KBM-7 (cell line): ENCODE measurements around the gene ARHGEF26.

Experiments
- DNase-seq: peaks from one replicate; pipeline ENCODE4 v3.0.0-alpha.2; 2015
- in situ Hi-C: fragments of 300-500 bp; cut with MboI; formaldehyde crosslinking; loops from 2 replicates; pipeline ENCODE4 v1.14.3; 2020; ENCODE audit warnings: low sequenced_read_pairs, low pct_unique_long_range_greater_than_20kb, mixed read lengths

The ARHGEF26 gene

DNA sequence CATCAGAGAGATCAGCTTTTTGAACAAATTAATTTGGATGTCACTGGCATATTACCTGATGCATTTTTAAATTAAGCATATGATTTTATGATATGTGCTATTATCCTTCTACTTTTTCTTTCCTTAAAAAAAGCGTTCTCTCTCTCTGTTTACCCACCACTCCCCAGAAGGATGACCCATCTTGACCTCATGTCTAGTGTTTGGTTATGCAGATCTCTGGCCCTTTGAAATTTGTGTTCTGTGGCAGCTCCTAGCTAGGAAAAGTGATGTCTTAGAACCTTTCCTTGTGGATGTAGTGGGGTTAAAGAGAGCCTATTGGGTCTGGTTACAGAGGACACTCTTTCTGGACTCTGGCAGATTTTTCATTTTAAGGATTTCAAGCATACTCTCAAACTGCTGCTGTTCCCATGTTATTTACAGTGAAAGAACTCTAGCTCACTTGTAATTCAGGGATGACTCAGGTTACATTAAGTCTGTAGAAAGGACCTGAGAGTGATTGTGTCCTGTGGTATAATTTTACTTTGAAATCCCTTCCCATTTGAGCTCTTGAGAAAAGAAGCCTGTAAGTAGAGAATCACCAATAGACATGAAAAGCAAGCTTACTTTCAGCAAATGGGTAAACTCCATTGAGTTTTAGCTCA lies 23.8 kb downstream of the ARHGEF26 start:
- no peak for DNase-seq
- in situ Hi-C loops = no loop called here

DNA sequence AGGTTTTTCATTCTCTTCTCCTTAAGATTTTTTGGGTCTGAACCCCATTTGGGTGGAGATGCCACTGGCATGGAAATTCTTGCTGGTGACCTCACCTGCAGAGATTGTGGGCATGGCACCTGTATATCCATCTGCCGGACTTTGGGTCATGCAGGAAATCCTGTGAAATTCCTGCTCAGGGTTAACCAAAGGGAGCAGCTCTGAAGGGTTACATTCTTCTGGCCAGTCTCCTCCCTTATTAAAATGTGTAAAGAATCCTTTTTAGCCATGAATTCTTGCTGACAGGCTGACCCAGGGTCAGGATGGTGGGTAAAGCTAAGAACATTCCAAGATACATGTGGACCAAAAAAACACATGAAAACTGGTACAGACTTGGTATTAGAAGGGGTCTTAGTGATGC lies 27.4 kb downstream of the ARHGEF26 start:
- in situ Hi-C loops = no loop called here
- DNase-seq = no peak

DNA sequence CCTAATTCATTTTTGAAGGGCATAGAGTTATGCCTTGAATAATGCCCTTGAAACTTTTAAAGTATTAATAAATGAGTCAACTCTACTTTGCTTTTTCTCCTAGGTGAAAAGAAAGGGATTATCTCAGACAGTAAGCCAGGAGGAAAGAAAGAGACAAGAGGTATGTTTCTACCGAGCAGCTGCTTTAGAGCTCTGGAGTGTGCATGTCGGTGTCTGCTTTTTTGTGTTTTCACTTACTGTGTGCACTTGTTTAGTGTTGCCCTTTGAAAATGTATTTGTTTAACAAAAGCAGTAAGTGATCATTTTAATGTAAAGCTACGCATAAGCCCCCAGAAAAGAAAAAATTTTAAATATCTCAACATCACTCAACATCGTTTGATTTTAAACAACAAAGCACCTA lies 28.1 kb downstream of the ARHGEF26 start:
- DNase-seq = no peak
- in situ Hi-C loops = no loop called here

DNA sequence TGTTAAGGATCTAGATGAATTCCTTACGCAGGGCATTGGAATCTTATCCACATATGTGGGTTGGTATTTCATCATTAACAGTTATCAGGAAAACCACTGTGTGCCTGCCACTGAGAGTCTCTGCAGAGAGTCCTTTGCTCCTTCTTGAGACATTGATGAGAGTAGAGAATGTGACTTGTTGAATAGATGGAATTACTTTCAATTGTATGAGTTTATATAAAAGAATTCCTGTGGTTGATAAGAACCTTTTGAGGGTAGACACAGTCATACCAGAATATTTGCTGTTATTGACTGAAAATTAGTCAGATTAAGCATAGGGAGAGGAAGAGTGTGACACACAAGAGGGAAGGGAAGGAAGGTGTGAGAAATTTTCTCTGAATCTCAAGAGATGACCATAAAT lies 30.8 kb downstream of the ARHGEF26 start:
- no peak for DNase-seq
- in situ Hi-C loops = no loop called here

DNA sequence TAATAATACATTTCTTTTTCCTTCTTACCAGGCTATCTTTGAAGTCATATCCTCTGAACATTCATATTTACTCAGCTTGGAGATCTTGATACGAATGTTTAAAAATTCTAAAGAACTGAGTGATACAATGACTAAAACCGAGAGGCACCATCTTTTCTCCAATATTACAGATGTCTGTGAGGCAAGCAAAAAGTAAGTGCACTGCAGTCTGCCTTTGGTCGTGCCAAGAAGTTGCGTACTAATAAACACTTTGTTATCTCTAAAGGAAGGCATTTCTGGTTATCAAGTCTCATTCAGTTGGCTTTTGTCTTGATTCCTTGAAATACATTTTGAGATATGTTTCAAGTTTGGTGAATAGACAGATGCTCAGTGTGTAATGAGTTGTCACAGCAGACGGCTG lies 31.6 kb downstream of the ARHGEF26 start:
- in situ Hi-C loops = no loop called here
- DNase-seq = no peak

DNA sequence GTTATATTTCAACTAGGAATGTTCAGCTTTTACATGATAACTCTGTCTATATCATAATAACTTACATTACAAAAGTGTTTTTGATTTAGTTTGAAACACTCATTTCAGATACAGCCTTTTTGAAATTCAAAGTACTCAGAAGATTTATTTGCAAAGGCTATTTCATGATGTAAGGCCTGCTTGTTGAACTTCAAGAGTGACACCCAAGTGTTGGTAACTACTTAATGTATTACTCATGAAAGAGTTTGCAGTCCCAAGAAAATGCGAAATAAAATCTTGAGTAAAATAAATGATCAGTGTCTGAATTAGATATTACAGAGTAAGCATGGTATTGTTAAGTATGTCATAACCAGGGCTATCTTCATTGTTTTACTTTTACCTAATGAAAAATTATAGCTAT lies 35.3 kb downstream of the ARHGEF26 start:
- in situ Hi-C loops = no loop called here

DNA sequence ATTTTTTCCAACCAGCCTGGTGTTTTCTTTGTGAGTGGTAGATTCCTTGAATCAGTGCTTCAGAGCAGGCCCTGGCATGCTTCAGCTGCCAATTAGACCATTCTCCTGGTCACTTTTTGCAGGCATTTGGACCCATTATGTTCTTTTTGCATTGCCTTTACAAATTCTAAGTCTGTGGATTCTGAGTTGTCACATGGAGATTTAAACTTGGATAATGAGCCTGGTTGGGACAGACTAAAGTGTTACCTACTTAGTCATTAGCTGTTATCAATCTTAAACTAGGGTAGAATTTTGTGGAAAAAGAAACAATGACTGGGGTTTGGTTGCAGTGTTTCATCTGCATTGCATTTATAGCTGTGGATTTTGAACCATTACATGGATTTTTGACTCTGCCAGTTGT lies 40.6 kb downstream of the ARHGEF26 start:
- no peak for DNase-seq
- in situ Hi-C loops = no loop called here

More for the DNA sequence above, 35.3 kb downstream of the ARHGEF26 start:
- no peak for DNase-seq

DNA sequence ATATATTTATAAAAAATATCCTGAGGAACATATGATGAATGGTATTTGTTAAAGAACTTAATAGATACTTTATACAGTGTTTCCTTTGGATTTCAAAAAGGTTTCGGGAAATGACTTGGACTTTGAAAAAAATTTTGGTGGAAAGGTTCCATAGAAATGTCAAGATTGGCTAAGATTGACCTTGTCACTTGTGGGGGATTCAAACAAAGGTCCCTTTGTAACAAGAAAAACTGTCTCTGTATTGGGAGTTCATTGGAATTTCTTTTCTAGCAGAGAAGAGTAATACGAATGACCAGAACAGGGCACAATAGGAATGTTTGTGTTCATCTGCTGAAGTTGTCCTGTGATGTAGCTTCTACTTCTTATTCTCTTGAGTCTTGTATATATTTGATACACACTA lies 43.2 kb downstream of the ARHGEF26 start:
- DNase-seq = no peak

DNA sequence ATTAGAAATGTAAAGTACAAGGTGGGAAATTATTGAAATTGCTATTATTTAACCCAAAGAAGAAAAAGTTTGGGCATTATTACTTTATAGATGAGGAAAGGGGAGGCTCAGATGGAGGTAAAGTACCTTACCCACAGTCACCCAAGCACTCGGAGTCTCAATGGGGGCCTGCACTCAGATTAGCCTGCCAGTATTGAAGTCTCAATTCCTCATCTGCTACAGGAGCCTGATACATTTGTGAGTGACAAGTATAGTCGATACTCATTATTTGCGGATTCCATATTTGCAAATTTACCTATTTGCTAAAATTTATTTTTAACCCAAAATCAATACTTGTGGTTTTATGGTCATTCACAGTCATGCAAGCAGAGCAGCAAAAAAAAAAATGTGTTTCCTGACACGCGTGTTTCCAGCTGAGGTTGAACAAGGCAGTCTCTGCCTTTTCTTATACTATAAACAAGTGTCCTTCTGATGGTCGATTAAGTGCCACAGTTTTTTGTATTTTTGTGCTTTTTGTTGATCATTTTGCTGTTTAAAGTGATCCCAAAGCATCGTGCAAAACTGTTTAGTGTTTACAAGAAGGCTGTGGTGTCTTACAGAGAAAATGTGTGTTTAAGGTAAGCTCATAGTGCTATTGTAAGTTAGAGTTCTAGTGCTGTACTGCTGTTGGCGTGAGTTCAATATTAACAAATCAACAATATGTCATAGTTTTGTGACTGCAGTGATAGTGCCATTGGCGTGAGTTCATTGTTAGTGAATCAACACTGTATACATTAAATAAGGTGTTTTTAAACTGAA lies 48.0 kb downstream of the ARHGEF26 start:
- DNase-seq = no peak
- in situ Hi-C loops = no loop called here

More for the DNA sequence above, 43.2 kb downstream of the ARHGEF26 start:
- in situ Hi-C loops = no loop called here

DNA sequence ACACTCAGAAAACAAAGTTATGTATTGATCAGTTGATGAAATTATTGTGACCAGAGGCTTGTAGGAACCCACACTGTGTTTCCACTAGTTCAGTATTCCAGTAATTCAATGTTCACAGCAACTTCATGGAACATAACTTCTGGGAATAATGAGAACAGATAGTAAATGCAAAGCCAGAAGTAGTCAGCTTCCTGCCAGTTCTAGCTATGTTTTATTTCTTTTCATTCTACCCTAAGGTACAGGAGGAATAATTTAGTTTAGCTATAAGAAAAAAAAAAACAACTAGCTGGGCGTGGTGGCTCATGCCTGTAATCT lies 48.6 kb downstream of the ARHGEF26 start:
- no peak for DNase-seq
- in situ Hi-C loops = no loop called here

DNA sequence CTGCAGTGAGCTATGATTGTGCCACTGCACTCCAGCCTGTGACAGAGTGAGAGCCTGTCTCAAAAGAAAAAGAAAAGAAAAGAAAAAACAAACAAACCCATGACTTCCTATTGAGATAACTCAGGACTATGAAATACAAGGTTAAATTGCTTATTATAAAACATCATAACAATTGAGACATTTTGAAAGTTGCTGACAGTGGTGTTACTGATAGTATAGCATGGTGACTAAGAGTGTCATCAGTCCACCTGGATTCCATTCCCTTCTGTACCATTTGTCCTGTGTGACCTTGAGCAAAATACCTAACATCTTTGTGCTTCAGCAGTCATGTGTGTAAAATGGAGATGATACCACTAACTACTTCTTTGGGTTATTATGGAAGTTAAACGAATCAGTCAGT lies 49.1 kb downstream of the ARHGEF26 start:
- in situ Hi-C loops = no loop called here

DNA sequence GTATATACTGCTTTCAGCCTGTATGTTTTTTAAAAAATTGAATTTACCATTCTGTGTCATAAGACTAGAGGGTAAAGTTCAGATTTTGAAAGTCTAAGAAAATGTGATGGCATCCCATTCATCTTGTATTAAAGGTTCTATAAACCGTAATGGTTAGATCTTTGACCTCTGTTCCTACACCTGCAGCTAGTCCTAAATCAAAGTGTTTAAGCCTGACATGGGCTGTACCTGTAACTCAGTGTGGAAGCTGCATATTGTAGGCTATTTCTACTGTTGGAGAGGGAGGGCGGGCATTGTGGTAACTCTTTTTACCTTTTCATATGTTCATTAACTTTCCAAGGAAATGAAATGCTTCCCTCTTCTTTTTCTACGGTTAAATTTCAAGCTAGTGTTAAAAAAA lies 53.9 kb downstream of the ARHGEF26 start:
- in situ Hi-C loops = no loop called here
- DNase-seq = no peak

More for the DNA sequence above, 49.1 kb downstream of the ARHGEF26 start:
- DNase-seq = no peak

DNA sequence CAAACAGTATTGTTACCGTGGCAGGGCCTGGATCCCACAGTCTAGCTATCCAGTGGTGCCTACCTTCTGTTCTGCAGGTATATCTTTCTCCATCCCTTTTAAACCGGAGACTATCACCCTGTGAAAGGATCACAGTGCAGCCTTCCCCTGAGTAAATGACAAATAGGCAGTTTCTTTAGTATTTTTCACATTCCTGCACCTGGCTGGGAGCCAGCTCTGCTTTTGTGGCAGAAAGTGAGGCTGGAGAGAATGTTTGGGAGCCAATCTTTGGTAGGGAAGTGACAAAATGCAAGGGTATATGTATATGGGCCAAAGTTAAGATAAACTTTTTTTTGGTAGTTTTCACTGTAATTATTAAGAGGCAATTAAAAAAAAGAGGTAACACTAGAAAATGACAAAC lies 54.8 kb downstream of the ARHGEF26 start:
- DNase-seq = no peak
- in situ Hi-C loops = no loop called here

DNA sequence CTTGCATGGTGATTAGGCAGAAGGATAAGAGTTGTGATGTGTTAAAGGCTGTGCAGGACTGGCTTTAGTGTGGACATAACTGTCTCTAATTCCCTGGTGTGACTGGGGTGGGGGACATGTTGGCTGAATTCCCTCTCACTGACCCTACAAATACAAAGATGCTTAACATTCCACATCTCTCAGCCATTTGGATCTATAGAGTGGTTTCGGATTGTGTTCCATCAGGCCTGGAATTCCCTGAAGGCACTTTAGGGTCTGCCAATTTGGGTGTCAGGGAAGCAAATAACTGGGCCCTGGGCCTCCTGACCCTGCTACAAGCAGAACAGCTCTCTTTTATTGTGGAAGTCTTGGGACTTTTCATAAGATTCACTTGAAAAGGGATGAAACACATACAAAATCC lies 56.2 kb downstream of the ARHGEF26 start:
- DNase-seq = no peak
- in situ Hi-C loops = no loop called here

DNA sequence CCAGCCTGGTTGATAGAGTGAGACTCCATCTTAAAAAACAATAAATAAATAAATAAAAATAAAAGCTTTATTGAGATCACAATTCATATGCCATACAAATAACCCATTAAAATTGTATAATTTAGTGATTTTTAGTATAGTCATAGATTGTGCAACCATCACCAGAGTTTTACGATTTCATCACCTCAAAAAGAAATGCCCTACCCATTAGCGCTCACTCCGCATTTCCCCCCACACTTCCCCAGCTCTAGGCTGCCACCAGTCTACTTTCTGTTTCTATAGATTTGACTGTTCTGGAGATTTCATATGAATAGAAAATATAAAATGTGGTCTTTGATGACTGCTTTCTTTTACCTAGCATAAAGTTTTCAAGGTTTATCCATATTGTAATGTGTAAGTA lies 57.0 kb downstream of the ARHGEF26 start:
- no peak for DNase-seq
- in situ Hi-C loops = no loop called here

DNA sequence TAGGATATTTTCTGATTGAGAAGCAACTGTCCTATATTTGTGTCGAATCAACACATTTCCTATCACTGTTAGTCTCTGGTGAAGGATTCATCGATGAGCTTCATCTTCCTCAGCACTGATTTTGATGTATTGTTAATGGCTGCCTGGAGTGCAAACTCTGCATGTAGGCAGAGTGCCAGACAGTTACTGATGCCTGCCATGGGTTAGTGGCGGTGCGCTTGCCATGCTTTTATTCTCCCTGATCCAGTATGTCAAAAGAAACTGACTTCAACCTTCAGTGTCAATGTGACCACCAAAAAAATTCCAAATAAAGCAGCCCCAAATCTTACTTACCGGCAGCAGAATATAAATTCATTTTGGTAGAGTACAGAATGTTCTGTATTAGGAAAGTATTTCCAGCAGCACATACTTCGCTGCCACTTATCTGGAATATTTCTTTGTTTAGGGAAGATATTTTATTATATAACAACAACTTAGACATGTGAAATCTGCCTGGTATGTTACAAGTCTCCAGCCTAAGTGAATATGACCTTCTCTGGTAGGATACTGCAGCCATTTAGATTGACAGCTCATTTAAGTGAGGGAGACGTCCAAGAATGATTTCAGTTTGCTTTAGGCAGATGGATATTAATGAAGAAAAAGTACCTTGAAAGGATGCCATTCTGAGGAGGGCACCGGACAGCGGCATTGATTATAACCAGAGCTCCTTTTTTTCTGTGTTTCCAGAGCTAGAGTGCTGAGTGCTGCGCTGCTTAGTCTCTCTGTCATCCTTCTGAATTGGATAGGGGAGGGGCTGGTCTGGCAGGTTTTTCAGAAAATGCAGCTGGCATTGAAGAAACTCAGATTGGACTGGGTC lies 59.9 kb downstream of the ARHGEF26 start:
- in situ Hi-C loops = no loop called here
- no peak for DNase-seq

DNA sequence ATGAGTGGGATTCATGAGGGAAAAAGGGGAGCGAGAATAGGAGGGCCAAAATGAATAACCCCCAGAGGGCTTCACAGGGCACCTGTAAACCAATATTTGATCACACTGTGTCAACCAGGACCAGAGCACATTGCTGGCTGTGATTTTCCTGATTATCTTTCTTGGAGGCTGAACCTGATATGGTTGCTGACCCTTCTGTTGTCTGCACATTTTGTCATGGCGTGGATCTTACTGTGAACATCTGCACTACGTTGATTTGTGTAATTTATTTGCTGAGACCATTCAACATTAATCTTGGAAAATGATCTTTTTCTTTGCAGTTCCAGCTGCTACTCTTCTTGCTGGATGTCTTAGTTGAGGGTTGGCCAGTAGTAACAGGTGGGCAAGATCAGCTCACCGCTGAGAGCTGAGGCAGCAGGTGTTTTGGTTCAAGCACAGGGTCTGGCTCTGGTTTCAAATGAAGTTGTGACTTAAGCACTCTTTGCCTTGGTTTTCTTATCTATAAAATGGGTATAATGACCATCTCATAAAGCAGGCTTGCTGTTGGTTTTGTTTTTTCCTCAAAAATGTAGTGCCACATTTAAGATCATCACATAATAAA lies 61.2 kb downstream of the ARHGEF26 start:
- in situ Hi-C loops = no loop called here
- DNase-seq = no peak

DNA sequence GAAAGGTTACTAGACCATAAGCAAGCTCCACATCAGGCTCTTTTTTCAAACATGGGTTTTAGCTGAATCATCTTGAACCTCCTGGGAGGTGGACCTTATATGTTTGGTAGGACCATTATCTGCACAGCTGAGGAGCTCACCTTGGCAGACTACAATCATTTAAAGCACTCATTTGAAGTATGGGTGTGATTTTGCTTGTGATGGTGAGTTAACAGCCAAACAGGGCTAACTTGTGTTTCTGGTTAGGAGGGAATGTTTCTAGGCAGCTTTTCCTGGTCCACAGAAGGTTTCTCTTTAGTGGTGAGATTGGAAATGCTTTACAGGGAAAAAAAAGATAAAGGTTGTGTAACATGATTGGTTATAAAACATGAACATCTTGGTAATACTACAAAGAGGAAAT lies 61.8 kb downstream of the ARHGEF26 start:
- no peak for DNase-seq
- in situ Hi-C loops = no loop called here

DNA sequence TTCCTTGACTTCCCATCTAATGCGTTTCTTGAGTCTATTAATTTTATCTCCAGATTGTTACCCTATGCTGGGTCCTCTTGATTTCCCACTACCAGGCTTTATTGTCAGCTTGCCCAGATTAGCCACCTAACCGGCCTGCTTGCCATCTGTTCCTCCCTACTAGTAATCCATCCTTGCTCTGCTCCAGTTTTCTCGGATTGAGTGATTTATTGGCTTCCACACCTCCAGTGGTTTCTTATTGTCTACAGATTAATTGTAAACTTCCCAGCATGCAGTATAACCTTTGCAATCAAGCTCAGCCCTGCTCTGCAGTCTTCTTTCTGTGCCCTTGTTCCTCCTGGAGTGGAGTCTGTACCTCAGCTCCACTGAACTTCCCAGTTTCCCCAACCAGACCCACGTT lies 63.4 kb downstream of the ARHGEF26 start:
- in situ Hi-C loops = no loop called here
- DNase-seq = no peak

DNA sequence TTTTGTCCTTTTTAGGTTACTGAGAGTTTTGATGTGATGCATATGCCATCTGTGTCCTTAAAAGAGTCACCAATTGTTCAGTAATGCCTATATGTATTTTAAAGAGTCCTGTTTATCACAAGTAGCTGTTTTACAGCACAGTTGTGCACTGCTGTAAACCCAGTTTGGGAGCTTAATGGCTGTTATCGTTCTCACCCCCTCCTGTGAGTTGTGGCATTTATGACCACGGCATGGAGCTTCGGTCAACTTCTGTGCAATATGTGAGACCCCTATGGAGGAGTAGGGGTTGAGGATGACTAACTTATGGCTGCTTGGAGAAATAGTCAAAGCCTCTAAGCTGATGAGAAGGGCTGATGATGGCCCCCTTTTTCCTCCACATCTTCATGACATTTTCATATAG lies 67.2 kb downstream of the ARHGEF26 start:
- DNase-seq = no peak
- in situ Hi-C loops = no loop called here
